ENCODE measurements around the gene ZFAND2B.
"Not testable (repeated sequence)": the region's sequence is repeated elsewhere in the genome, so short reads cannot be mapped to it uniquely, and the experiment has no call there.

The ZFAND2B gene

GRCh38 chr2:219251656-219252055 is 45.1 kb downstream of the ZFAND2B start:
- DNase-seq, result peak; percentile 29 to 37 (median 32)

GRCh38 chr2:219252084-219252483 is 45.5 kb downstream of the ZFAND2B start:
- DNase-seq, result no peak

GRCh38 chr2:219252570-219252899 is 46.0 kb downstream of the ZFAND2B start:
- DNase-seq, result no peak

- DNase-seq, result peak in 2 of 3 donors; percentile 39 to 48
Observed at GRCh38 chr2:219252900-219253752, 46.5 kb downstream of the ZFAND2B start, which contains the start of gene TUBA4B. Gene TUBA4B, plus strand, starts transcription at chr2:219253243. Its CDS starts 165 bp downstream, at chr2:219253408.

GRCh38 chr2:219253753-219254589 is 47.4 kb downstream of the ZFAND2B start, which contains the start of gene TUBA4A:
Gene TUBA4A, minus strand, starts transcription at chr2:219253918. Its CDS starts 60 bp downstream, at chr2:219253858.
- DNase-seq, result peak; percentile 87 to 96 (median 92)

GRCh38 chr2:219254590-219255201 is 48.1 kb downstream of the ZFAND2B start:
- peak; percentile 67 to 82 (median 77) for DNase-seq

GRCh38 chr2:219258942-219259341 is 52.4 kb downstream of the ZFAND2B start:
- DNase-seq, result not testable (repeated sequence)
